ENCODE results near the gene MRPS21.

- TF ChIP-seq CTCF (IDR thresholded peaks at IDR 0.05; ENCODE audit: borderline replicate concordance, extremely low read depth, low read length, poor library complexity, severe bottlenecking) (no peak), EZH2 (IDR thresholded peaks at IDR 0.05; ENCODE audit: borderline replicate concordance, low read depth, low read length, severe bottlenecking) (no peak)
These were observed 28.6 kb downstream of the MRPS21 start for GRCh38 chr1:150322310-150322709.

Data from DND-41 (cell line).